Middle frontal gyrus (tissue), 1 donor: Measurements from ENCODE around the gene NT5C1B.

ENCODE experiments used
- DNase-seq: peaks from one replicate; pipeline ENCODE4 v3.0.0-alpha.2; 2015; ENCODE audit warnings: low spot score; ENCODE audit errors: extremely low spot score

Gene NT5C1B

DNA sequence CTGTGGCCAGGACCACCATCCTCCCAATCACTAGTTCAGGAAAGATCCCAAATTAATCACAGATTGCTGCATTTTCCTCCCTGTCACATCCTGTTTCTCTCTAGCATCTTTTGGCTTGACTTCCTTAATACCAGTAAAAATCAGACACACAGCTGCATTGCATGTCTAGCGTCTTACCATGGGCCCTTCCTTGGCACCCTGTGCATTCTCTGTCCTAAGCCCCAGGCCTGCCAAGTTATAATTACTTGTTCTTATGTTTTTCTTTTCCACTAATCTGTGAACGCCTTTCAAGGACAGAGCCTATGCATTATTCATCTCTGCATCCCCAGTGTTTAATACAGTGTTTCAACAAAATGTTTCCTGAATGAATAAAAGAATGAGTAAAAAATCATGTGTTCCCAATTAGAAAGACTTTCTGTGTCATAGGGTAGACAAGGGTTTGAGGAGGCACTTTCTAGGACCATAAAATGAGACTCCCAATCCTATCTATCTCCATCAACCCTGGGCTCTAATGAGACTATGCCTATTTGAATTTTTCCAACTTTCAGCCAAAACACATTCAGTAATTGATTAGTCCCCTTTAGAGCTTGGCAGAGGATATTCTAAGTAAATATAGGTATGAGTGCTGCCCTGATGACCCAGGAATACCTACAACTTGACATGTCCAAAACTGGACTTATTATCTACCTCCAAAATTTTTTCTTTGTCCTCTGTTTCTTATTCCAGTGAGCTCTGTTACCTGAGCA lies 10.3 kb upstream of the NT5C1B start:
- no peak for DNase-seq

DNA sequence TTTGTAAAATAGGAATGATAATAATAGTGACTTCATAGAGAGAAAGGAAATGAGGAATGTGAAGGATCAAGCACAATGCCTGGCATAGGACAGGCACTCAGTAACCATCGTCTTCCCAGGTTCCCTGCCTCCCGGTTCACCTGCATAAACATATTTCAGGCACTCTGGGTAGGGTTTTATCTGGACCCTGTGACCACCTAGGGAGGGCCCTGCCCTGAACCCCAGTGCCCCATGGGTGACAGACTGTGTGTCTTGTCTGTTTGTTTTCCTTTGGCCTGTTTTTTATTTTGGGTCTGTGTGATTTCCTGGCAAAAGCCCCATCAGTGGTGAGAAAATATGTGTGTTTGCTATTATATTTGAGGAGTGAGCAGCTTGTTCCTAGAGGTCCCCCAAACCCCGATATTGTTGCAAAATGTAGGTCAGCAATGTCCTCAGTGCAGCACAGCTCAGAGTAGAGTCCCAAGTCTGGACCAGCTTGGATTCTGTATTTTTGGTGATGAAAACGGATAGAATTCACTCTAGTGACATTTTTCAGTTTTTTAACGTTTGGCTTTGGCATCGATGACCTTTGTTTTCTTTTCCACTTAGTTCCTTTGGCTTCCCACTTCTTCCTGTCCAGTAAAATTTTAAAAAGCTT lies 9.6 kb upstream of the NT5C1B start:
- DNase-seq = no peak

DNA sequence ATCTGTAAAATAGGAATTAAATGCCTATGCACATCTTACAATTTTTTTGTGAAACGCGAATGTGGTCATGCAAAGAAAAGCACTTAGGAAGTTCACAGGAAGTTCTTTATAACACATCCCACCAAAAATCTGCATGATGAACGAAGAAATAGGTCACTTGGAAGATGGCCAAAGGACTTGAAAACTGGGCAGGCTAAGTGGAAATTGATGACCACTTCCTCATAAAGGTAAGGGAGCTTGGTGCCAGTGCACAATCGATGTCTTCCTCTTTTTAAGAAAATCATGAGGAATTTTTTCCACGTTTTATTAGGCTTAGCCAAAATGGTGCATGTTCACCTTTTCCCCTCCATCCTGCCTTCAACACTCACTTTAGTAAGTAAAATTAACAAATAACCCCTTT lies 8.2 kb upstream of the NT5C1B start:
- no peak for DNase-seq

DNA sequence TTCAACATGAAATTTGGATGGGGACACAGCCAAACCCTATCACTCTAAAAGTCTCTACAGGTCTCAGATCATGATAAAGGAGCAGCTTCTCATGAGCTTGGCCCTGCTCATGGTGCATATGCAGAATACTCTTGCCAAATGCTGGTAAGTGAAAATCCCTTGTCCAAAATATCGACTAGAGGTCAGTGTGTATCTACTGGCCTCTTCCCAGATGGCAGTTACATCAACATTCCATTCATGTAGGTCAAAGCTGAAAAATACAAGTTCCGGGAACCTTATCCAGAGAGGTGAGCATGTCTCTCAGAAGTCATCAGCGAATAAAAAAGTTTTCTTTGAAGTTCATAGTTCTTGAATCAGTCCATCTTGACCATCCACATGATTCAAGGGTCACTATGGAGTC lies 7.6 kb upstream of the NT5C1B start:
- DNase-seq = no peak

DNA sequence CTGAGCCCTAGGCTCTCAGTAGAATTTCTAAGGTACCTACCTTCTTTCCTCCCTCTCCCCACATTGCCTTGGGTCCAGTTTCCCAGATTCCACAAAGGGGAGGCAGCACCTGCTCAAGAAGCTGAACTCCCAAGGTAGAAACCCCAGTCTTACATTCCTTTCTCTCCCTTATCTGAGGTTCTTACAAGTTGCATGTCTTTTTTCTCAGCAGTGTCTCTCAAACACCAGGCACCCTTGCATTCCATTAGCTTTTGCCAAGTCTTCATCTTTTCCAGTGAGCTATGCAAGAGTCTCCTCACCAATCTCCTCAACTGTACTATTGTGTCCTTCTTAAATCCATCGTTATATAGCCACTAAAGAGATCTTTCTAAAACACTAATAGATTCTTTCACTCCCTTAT lies 4.1 kb upstream of the NT5C1B start:
- DNase-seq = no peak

DNA sequence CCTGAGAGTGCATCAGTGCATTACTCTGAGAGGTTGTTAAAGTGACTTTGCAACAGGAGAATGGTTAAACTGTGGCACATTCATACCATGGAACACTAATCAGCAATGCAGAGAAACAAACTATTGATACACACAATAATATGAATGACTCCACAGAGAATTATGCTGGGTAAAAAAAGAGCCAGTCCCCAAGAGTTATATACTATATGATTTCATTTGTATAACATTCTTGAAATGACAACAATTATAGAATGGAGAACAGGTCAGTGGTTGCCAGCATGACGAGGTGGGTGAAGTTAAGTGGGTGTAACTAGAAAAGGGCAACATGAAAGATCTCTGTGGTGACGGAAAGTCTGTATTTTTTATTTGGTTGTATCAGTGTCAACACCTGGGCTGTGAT lies 3.0 kb upstream of the NT5C1B start:
- DNase-seq = no peak

DNA sequence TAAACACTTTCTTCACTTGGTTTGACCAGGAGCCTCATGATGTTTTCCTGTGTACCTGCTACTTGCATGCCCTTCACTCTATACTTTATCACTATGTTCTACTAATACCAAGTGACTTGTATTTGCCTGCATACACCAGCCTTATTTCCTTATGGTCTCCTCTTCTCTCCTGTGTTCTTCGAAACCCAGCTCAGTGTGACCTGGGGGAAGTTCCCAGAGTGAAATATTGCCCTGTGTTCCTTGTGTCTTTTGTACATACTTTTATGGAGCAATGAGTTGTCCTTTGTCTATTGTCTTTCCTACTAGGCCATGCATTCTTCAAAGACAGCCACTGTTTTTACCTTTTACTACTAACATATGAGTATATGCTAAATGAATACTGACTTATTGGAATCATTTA lies 567 bp downstream of the NT5C1B start:
- no peak for DNase-seq

DNA sequence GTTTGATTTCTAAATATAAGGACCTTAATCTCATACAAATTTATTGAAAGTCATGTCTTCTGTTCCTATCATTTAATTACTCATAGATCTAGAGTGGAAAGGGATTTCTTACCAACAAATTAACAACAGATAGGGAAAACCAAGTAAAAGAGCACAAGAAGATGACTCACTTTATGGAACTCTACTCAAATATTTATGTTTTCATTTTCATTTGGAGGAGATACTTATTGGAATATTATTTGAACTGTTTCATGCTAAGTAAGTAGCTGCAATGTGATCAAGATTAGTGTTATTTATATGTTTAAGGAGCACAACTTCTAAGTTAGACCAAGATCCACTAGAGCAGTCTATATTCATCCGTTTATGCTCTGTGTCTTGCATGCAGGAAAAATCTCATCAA lies 1.3 kb downstream of the NT5C1B start:
- DNase-seq = no peak

DNA sequence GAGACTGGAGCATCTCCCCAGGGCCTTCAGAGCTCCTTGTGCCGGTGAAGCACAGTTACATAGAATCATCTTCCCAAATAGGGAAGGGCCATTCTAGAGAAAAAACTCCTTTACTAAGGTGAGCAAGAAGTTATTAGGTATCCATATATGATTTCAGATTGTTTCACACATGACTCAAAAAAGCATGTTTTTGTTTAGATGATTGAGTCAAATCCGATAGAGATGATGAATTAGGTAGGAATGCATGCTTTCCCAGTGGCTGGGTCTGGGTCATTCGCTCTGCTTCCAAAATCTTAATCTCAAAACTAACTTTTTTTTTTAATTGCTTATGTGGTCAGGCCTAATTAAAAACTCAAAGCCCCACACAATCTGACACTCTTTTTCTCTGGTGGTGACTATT lies 3.8 kb downstream of the NT5C1B start:
- no peak for DNase-seq

DNA sequence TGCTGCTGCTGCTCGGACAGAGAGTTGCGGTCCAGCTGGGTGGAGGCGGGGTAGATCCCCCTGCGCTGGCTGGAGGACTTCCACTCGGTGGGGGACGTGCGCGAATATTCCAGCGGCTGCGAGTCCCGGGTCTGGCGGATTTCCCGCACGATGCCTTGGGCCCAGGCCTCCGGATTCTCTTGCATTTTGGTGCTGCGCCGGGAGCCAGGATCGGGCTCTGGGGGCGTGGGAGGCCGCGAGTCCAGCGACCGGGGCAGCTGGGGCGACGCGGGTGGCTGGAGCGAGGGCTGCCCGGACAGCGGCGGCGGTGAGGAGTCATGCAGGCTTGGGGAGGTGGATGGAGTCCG lies 4.8 kb downstream of the NT5C1B start:
- no peak for DNase-seq

DNA sequence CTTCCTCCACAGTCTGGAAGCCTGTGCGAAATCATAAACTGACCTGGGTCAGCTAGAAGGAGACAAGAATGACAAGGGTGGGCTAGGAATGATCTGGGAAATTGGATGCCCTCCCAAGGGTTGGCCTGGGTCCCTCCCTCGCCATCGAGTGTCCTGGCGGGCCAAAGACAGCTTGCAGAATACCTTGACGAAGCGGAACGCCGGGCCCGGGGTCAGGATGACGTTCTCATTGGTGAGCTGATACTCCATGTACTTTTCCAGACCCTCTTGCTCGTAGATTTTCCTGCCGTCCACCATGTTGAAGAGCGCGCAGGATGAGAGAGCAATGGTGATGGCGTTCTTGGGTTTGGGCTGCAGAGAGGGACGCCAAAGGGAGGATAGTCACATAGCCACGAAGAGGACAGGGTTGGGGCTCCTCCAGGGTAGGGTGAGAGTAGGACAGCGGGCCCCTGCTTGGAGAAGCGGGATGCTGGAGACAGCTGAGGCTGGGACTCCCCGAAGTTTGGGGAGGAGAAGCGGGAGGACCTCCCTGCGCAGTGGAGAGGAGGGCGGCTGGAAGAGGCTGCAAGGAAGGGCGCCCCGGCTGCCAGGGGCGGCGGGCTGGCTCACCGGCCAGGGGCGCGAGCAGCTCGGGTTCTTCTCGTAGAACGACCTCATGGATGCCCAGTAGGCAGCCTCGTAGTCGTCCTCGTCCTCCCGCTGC lies 5.3 kb downstream of the NT5C1B start:
- DNase-seq = no peak

DNA sequence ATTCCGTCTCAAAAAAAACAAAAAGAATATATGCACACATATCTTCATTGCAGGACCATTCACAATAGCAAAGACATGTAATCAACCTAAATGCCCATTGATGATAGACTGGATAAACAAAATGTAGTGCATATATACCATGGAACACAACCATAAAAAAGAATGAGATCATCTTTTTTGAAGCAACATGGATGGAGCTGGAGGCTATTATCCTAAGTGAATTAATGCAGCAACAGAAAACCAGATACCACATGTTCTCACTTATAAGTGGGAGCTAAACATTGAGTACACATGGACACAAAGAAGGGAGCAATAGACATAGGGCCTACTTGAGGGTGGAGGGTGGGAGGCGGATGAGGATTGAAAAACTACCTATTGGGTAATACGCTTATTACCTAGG lies 8.8 kb downstream of the NT5C1B start:
- no peak for DNase-seq

DNA sequence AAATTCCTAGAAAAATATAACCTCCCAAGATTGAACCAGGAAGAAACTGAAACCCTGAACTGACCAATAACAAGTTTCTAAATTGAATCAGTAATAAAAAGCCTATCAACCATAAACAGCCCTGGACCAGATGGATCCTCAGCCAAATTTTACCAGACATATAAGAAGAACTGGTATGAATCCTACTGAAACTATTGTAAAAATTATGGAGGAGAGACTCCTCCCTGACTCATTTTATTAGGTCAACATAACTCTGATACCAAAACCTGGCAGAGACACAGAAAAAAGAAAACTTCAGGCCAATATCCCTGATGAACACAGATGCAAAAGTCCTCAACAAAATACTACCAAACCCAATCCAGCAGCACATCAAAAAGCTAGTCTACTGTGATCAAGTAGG lies 11.3 kb downstream of the NT5C1B start:
- no peak for DNase-seq

DNA sequence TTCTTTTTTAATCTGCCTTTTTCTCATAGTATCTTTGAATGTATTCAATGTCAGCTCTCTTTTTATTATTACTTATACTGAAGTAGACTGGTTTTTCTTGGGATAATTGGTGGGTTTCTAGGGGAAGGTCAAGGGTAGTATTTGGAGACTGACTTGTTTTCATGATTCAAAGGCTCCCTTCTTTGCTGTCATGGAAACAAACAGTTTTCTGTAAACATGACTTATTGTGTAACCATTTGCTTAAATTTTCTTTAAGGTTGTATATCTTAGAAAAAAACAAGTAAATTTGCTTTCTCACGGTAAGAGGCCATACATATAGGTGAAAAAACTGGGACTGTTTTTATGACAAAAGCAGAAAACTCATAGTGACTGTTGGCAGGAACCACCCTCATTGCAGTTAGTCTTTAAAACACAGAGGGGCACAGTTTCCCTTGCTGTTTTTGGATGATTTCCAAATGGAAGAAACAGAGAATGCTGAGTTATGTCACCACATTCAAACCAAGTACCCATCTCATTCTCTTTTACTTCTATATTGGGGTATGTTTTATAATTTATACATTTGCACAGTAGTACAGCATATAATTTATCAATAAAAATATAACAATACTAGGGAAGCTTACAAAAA lies 23.1 kb downstream of the NT5C1B start:
- DNase-seq = no peak

DNA sequence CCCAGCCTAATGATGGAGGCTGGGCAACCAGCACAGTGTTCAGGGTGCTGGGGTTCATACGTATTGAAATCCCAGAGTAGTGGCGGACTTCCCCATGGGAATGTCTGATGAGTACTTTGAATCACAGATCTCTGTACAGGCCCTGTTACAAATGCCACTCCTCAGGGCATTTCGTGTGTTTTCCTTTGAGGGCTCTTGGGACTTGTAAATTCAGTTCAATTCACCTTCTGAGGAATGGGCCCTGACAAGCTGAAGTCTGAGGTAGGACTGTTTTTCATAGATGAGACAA lies 28.6 kb downstream of the NT5C1B start:
- no peak for DNase-seq

DNA sequence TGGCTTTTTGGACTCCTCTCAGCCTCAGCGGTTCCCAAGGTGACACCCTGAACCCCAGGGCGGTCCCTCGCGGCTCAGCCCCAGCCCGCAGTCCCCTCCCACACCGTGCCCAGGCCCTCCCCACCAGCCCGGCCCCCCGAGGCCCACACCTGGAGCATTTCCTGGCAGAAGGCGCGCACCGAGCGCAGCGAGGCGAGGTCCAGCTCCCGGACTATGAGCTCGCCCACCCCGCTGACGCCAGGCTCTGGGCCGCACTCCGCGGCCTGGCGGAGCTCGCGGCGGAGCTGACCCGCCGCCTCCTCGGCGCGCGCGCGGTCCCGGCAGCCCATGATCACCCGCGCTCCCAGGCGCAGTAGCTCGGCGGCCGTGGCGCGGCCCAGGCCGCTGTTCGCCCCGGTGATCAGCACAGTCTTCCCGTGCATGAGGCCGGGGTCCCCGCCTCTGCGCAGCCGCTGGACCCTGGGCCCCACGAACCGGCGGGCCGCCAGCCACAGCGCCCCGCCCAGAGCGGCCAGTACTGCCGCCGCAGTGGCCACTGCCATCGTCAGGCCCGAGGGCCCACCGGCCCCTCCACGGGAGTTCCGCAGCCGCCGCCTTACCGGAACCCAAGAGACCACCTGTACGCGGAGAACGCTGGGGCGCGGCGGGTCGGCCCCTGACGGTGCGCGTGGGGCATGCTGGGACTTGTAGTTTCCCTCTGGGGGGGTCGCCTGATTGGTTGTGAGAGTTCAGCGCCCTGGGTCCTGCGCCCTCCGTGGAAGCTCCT lies 29.2 kb downstream of the NT5C1B start, which contains the start of gene RDH14:
RDH14 (minus strand) TSS at position 623 of the 766 bp plus-strand sequence; CDS start at position 542, 81 bp downstream.
- DNase-seq = peak; percentile 88

DNA sequence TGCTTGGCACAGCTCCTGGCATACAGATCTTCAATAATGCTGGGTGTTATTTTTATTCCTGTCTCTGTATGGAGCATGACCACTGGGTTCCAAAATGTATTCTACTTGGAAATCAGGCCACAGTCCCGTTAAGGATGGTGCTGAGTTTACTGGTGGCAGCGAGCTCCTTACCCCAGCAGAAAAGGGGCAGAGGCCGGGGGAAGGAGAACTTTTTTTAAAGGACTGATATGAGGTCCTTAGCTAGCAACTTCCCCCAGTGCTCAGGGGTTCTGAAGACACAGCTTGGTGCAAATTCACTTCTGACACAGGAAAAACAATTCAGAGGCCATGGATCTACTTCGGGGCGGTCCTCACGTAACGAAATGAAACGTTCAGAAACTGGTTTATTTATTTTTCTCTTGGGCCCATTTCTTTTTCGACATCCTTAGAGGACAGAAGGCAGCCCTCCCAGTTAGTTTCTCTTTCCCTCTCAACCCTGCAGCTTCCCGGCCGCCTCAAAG lies 29.8 kb downstream of the NT5C1B start:
- no peak for DNase-seq

DNA sequence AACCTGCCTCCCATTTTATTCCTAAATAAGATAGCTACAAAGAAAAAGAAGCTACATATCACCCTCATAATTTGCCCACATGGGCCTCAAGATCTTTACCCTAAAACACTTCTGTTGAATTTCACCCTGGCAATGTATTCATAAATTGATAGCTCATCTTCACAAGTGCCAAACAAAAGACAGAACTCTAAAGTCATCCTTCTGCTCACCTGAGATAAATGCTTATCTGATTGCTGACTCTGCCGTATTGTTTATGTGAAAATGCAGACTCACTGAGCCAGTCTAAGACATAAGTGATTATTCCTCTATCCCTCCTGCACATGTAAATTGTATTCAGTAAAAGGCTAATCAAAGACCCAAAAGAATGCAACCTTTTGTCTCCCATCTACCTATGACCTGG lies 30.9 kb downstream of the NT5C1B start:
- no peak for DNase-seq

DNA sequence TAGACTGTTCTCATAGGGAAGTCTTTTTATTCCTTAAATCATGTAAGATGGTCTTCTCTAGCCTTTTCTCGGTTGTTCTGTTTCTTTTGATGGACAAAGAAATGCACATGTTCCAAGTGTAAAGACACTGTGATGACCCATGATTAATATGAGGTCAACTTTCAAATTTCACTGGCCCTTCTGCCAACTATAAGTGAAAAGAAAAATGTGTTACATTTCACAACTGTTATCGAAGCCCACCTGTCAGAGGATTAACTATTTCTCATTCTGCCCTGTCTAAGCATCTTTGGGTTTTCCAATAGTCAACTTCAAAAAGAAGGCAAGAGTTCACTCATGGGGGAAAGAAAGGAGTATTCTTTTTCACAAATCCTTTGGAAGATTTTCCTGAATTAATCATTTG lies 32.2 kb downstream of the NT5C1B start:
- no peak for DNase-seq

DNA sequence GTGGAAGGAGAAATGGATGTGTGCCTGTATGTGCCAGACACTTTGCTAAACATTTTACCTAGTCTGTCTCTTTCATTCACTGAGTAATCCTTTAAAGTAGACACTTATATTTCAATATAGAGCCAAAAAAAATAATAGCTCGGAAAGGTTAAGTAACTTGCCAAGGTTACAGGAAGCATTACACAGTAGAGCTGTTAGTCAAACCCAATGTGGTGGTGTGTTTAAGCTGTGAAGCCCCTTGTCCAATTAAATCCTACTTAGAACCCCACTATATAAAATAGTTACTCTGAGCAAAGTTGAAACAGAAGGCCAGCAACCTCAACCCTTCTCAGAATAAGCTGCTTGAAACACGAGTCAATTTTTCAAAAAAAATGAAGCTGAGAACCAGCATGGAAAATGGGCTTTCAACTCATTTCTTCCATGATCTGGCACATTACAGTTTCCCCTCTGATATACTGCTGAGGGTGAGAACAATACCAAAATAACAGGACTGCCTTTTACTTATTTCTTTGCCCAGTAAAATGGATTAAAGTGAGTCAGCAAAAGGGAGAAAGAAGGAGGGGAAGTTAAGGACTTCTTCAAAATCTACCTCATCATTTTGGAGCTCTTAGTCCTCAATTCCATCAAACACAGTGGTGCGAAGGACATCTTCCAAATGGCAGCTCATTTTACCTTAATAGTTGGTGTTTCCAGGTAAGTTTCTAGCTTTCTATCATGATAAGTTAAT lies 36.9 kb downstream of the NT5C1B start:
- DNase-seq = no peak

DNA sequence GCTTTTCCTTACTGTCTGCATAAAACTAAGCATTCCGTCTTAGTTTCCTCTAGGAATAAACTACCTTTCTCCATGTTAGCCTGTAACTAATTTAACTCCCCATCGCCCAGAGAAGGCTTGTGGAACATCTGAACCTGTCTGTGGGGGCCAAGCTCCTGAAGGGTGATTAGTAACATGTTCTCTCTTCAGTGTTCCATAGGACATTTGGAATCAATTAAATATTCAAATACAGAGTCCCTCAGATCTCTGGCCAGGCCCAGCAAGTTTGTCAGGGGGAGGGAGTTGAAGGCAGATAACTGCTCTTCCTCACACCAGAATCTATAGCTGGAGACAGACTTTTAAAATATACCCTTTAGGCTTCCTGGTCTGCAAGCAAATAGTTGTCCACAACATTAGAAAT lies 37.7 kb downstream of the NT5C1B start:
- DNase-seq = no peak
